ENCODE results near the gene TMEM86A. TPM values are rescaled to one million over a fixed set of nuclear protein-coding genes. Genes with fewer than 3 reads are reported as not detected.

The TMEM86A gene
- total RNA-seq, 2 donors from 2014 or later, result 4.7 to 5.6 TPM

GRCh38 chr11:18737642-18738041, 39.1 kb downstream of the TMEM86A start:
- no peaks in the 10 kb centered on the region for H3K27me3 ChIP-seq
- H3K4me3 ChIP-seq, result no peak overlapping the region
- DNase-seq (no peak), ATAC-seq (no peak)
- H3K27ac ChIP-seq, result no peak overlapping the region
- 77 to 85% methylated on average over 5 to 6 of the region's 8 CpGs for WGBS, 2 donors
- no peaks in the 10 kb centered on the region for H3K9me3 ChIP-seq
- no peak for TF ChIP-seq CTCF (IDR thresholded peaks at IDR 0.05)
- no peak for TF ChIP-seq POLR2A (IDR thresholded peaks at IDR 0.05)
- H3K4me1 ChIP-seq, result no peaks in the 10 kb centered on the region
- no peaks in the 10 kb centered on the region for H3K36me3 ChIP-seq (replicated peaks in 1 of 2; ENCODE audit: insufficient read depth in 1 of 2, low read depth in 2 of 2)
- intact Hi-C loops (cut with DNase I), result loop anchor here (10.0 kb wide), 2 partner anchors 193 to 623 kb away; no protein-coding TSS in a partner anchor

DNA sequence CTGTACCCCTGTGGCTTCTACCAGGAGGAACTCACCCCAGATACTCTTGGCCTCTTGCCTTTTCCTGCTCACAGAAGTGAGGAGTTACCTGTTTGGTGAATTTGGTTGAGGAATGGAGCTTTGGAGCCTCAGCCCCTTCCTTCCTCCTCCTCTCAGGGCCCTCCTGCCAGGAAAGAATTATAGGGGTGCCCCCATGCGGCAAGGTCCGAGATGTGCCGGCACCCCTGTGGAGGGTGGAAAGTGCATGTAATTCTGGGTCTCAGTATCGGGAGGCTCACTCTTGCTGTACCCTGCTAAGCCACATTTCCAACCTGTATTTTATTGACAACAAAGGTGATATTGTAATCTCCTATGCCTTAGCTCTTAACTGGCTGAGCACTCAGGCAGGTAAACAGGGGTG, 41.1 kb downstream of the TMEM86A start:
- Histone ChIP-seq H3K27me3 (no peaks in the 10 kb centered on the region), H3K4me3 (no peak overlapping the region), H3K9me3 (no peaks in the 10 kb centered on the region), H3K27ac (no peak overlapping the region), H3K4me1 (no peaks in the 10 kb centered on the region), H3K36me3 (replicated peaks in 1 of 2; ENCODE audit: insufficient read depth in 1 of 2, low read depth in 2 of 2) (no peaks in the 10 kb centered on the region)
- WGBS, 2 donors, result 53 to 68% methylated on average over 4 of the region's 4 CpGs
- ATAC-seq, result no peak
- TF ChIP-seq CTCF (IDR thresholded peaks at IDR 0.05) (no peak), POLR2A (IDR thresholded peaks at IDR 0.05) (no peak)
- DNase-seq, result no peak
- intact Hi-C loops (cut with DNase I), result loop anchor here (10.0 kb wide), 2 partner anchors 195 to 625 kb away; no protein-coding TSS in a partner anchor

DNA sequence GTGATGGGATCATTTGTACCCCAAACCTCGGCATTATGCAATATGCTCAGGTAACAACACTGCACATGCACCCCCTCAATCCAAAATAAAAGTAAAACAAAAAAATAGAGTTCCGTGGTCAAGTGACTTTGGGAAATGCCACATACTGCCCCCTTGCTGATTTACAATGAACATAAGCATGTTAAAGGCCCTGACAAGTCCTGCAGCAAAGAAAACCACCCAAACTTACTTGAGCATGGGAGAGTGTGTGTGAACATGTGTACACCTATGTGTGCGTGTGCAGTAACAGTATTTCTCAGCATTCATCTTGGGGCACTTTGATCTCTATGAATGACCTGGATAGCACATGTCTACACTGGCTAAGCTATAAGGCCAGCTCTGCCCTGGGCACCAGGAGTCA, 43.2 kb downstream of the TMEM86A start:
- H3K27ac ChIP-seq, result no peak overlapping the region
- no peak overlapping the region for H3K4me3 ChIP-seq
- intact Hi-C loops (cut with DNase I), result no loop called here
- H3K36me3 ChIP-seq (replicated peaks in 1 of 2; ENCODE audit: insufficient read depth in 1 of 2, low read depth in 2 of 2), result no peaks in the 10 kb centered on the region
- H3K9me3 ChIP-seq, result no peaks in the 10 kb centered on the region
- TF ChIP-seq CTCF (IDR thresholded peaks at IDR 0.05) (no peak), POLR2A (IDR thresholded peaks at IDR 0.05) (no peak)
- H3K27me3 ChIP-seq, result no peaks in the 10 kb centered on the region
- 69 to 71% methylated on average over 3 of the region's 3 CpGs for WGBS, 2 donors
- no peaks in the 10 kb centered on the region for H3K4me1 ChIP-seq
- ATAC-seq (no peak), DNase-seq (no peak)

GRCh38 chr11:18743365-18743764, 44.8 kb downstream of the TMEM86A start:
- WGBS, 2 donors, result 76 to 87% methylated on average over 5 to 10 of the region's 10 CpGs
- H3K36me3 ChIP-seq (replicated peaks in 1 of 2; ENCODE audit: insufficient read depth in 1 of 2, low read depth in 2 of 2), result no peaks in the 10 kb centered on the region
- no peaks in the 10 kb centered on the region for H3K4me1 ChIP-seq
- no peaks in the 10 kb centered on the region for H3K9me3 ChIP-seq
- ATAC-seq (no peak), DNase-seq (no peak)
- H3K27ac ChIP-seq, result no peak overlapping the region
- H3K4me3 ChIP-seq, result no peak overlapping the region
- intact Hi-C loops (cut with DNase I), result no loop called here
- no peaks in the 10 kb centered on the region for H3K27me3 ChIP-seq
- no peak for TF ChIP-seq CTCF (IDR thresholded peaks at IDR 0.05)
- TF ChIP-seq POLR2A (IDR thresholded peaks at IDR 0.05), result no peak

GRCh38 chr11:18743900-18744514, 45.4 kb downstream of the TMEM86A start:
- 76 to 80% methylated on average over 7 to 15 of the region's 15 CpGs for WGBS, 2 donors
- H3K4me3 ChIP-seq, result no peak overlapping the region
- H3K27ac ChIP-seq, result no peak overlapping the region
- DNase-seq (no peak), ATAC-seq (no peak)
- no peaks in the 10 kb centered on the region for H3K27me3 ChIP-seq
- intact Hi-C loops (cut with DNase I), result no loop called here
- H3K36me3 ChIP-seq (replicated peaks in 1 of 2; ENCODE audit: insufficient read depth in 1 of 2, low read depth in 2 of 2), result no peaks in the 10 kb centered on the region
- TF ChIP-seq POLR2A (IDR thresholded peaks at IDR 0.05), result no peak
- TF ChIP-seq CTCF (IDR thresholded peaks at IDR 0.05), result no peak
- H3K9me3 ChIP-seq, result no peaks in the 10 kb centered on the region
- no peaks in the 10 kb centered on the region for H3K4me1 ChIP-seq

Data from body of pancreas (tissue), 4 donors.